CD4-positive, CD25-positive, alpha-beta regulatory T cell (primary cell): ENCODE results near the gene SULT4A1. TPM values are rescaled to one million over a fixed set of nuclear protein-coding genes. Genes with fewer than 3 reads are reported as not detected.
A peak's percentile ranks its signal among the peaks of the same experiment; 100 is the strongest.
"Not testable (repeated sequence)": the region's sequence is repeated elsewhere in the genome, so short reads cannot be mapped to it uniquely, and the experiment has no call there.

Experiments
- ATAC-seq, 2 donors: fragments of 150-1000 bp; cut with Tn5 transposase; one replicate each; pipeline ENCODE4 v1.10.0; 2021; ENCODE audit warnings: low read depth in 2 of 2, moderate number of reproducible peaks in 2 of 2, moderate library complexity in 1 of 2
- DNase-seq, 3 donors: peaks; one replicate each; pipeline versions ENCODE4 v3.0.0 to v3.0.0-alpha.2; 2012 to 2022; ENCODE audit warnings: mixed read lengths in 1 of 3
- H3K27ac ChIP-seq: one replicate; pipeline ENCODE4 v1.7.0; 2013; ENCODE audit warnings: mild to moderate bottlenecking, low read length; ENCODE audit not compliant: insufficient read depth, poor library complexity, severe bottlenecking
- H3K27me3 ChIP-seq: one replicate; pipeline ENCODE4 v1.7.0; 2013; ENCODE audit warnings: low read length; ENCODE audit not compliant: control insufficient read depth, insufficient read depth
- H3K36me3 ChIP-seq: one replicate; pipeline ENCODE4 v1.7.0; 2013; ENCODE audit warnings: mild to moderate bottlenecking, low read length, moderate library complexity; ENCODE audit not compliant: control insufficient read depth, insufficient read depth
- H3K4me1 ChIP-seq: 2 replicates; pipeline ENCODE4 v1.7.0; 2013; ENCODE audit warnings: mild to moderate bottlenecking, low read length; ENCODE audit not compliant: insufficient read depth, control insufficient read depth, poor library complexity, severe bottlenecking
- H3K4me3 ChIP-seq: one replicate; pipeline ENCODE4 v1.7.0; 2013; ENCODE audit warnings: low read depth, mild to moderate bottlenecking, low read length, moderate library complexity
- H3K9me3 ChIP-seq, 2 experiments: 1 replicate in 1 of 2; 2 replicates in 1 of 2; pipeline ENCODE4 v1.7.0; 2013; ENCODE audit warnings: low read length in 2 of 2, mild to moderate bottlenecking in 1 of 2, moderate library complexity in 1 of 2; ENCODE audit not compliant: control insufficient read depth in 2 of 2
- H3K27ac Mint-ChIP-seq, 3 donors: one replicate each; pipeline ENCODE4 v1.8.0; 2020 to 2022; ENCODE audit warnings: mild to moderate bottlenecking in 3 of 3, mixed read lengths in 3 of 3, moderate library complexity in 2 of 3
- H3K27me3 Mint-ChIP-seq: one replicate; pipeline ENCODE4 v1.8.0; 2022; ENCODE audit warnings: mild to moderate bottlenecking, mixed read lengths
- H3K36me3 Mint-ChIP-seq: one replicate; pipeline ENCODE4 v1.8.0; 2020; ENCODE audit warnings: mixed read lengths
- H3K4me1 Mint-ChIP-seq, 4 donors: one replicate each; pipeline ENCODE4 v1.8.0; 2020 to 2022; ENCODE audit warnings: mixed read lengths in 4 of 4, mild to moderate bottlenecking in 1 of 4
- H3K4me3 Mint-ChIP-seq, 4 donors: one replicate each; pipeline ENCODE4 v1.8.0; 2020 to 2022; ENCODE audit warnings: mild to moderate bottlenecking in 4 of 4, mixed read lengths in 4 of 4, moderate library complexity in 3 of 4
- H3K9me3 Mint-ChIP-seq, 7 donors: one replicate each; pipeline ENCODE4 v1.8.0; 2020 to 2022; ENCODE audit warnings: mixed read lengths in 7 of 7, mild to moderate bottlenecking in 3 of 7, moderate library complexity in 2 of 7
- polyA plus RNA-seq, 4 donors: library from polyadenylated mRNA; unstranded; fragments of 300-500 nt; fragmentation: Illumina TruSeq; gene quantifications; one replicate each; pipeline ENCODE4 v1.2.3, GENCODE V29; 2021
- total RNA-seq: library from RNA; stranded (reverse); gene quantifications from one replicate; pipeline ENCODE4 v1.2.3, GENCODE V29; 2022

The SULT4A1 gene, protein sequence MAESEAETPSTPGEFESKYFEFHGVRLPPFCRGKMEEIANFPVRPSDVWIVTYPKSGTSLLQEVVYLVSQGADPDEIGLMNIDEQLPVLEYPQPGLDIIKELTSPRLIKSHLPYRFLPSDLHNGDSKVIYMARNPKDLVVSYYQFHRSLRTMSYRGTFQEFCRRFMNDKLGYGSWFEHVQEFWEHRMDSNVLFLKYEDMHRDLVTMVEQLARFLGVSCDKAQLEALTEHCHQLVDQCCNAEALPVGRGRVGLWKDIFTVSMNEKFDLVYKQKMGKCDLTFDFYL
- not detected for total RNA-seq
- not detected for polyA plus RNA-seq

DNA sequence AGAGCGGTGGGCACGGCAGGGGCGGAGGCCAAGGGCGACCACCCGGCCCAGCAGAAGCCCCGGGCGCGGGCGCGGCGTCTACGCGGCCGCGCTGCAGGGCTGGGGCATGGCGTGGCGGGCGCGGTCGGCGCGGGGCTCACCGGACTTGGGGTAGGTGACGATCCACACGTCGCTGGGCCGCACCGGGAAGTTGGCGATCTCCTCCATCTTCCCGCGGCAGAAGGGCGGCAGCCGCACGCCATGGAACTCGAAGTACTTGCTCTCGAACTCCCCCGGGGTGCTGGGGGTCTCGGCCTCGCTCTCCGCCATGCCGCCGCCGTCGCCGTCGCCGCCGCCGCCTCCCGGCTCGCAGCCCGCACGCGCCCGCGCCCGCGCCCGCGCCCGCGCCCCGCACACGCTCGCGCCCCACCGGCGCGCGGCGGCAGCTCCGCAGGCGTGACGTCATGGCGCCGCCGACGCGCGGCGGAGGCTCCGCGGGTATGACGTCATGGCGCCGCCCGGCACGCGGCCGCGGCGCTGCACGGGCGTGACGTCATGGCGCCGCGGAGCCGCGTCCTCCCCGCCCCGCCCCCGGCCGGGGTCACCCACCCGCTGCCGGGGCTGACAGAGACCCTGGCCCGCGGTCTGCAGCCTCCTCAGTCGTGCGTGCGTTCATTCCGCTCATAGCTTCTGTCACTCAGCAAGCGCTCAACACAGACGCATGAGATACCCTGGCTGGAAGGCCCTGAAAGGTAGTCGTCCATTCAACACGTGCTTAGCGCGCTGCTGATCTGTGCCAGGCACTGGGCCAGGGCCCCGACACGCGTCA lies at the start of gene SULT4A1:
Gene SULT4A1, minus strand, starts transcription at position 440 of the 808 bp plus-strand sequence. Its CDS starts 131 bp downstream, at position 309.
- Histone ChIP-seq H3K4me3 (no peak within 1 kb of the TSS), H3K27me3 (peaks cover 20% of the 10 kb centered on the region), H3K4me1 (no peaks in the 10 kb centered on the region), H3K9me3 (peaks cover 0 to 2% of the 10 kb centered on the region in 2 experiments), H3K36me3 (no peaks in the 10 kb centered on the region), H3K27ac (no peak within 1 kb of the TSS)
- DNase-seq (no peak), ATAC-seq (no peak)
- no peaks in the 10 kb centered on the region for H3K36me3 Mint-ChIP-seq
- peak within 1 kb of the TSS in 3 of 4 donors; percentile 48 to 84 (median 62) for H3K4me3 Mint-ChIP-seq
- H3K4me1 Mint-ChIP-seq: peaks cover 0 to 4% (median 0%) of the 10 kb centered on the region in 4 donors
- no peak within 1 kb of the TSS for H3K27ac Mint-ChIP-seq
- peaks cover 55% of the 10 kb centered on the region for H3K27me3 Mint-ChIP-seq
- H3K9me3 Mint-ChIP-seq: peaks cover 0 to 5% (median 0%) of the 10 kb centered on the region in 7 donors

DNA sequence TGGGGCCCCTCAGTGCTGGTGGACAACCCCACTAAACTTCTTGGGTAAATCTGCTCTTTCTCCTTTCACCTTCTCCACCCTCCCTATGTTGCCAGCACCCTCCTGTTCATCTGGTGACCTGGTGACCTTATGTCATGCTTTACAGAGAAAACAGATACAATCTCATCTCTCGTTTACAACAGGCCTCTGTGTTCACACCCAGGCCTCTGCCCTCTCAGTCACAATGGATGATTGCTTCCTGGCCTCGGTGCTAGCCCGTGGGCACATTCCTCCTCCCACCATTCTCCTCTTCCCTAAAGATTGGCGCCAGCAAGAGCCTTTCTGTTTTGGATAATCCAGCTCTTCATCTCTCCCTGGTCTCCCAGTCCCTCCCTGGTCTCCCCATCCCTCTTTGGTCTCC lies 49.0 kb upstream of the SULT4A1 start:
- no peaks in the 10 kb centered on the region for H3K4me1 ChIP-seq
- Mint-ChIP-seq H3K9me3 (peaks cover 0 to 2% (median 0%) of the 10 kb centered on the region in 7 donors), H3K36me3 (no peaks in the 10 kb centered on the region)

DNA sequence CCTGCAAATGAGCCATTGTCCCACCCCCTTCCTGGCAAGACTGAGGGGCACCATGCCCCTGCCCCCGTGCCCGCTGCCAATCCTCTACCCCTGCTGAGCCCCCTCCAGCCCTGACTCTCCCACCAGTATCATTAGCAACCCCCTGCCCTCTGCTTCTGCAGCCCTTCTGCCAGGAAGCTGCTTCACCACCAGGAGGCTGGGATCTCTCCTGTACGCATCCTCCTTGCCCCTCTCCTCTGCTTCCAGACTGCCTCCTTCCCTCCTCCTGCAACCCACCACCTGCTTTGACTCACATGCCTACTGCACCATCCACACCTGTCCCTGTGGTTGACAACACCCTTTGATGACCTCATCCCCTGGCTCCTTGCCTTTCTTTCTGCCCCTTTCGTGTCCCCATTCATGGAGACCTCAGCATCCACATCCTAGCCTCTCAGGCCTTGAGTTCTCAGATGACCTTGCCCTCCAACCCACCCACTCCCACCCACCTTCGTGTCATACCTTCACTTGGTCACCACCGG lies 47.9 kb upstream of the SULT4A1 start:
- Histone ChIP-seq H3K4me1 (no peaks in the 10 kb centered on the region), H3K4me3 (no peak overlapping the region), H3K27me3 (no peaks in the 10 kb centered on the region), H3K27ac (no peak overlapping the region), H3K36me3 (no peaks in the 10 kb centered on the region), H3K9me3 (no peaks in the 10 kb centered on the region)
- no peak for ATAC-seq
- Mint-ChIP-seq H3K9me3 (peaks cover 0 to 2% (median 0%) of the 10 kb centered on the region in 7 donors), H3K4me1 (no peaks in the 10 kb centered on the region), H3K27me3 (peaks cover 20% of the 10 kb centered on the region), H3K27ac (no peak overlapping the region), H3K36me3 (no peaks in the 10 kb centered on the region), H3K4me3 (no peak overlapping the region)
- DNase-seq: no peak

More for the DNA sequence above, 49.0 kb upstream of the SULT4A1 start:
- no peak overlapping the region for H3K27ac Mint-ChIP-seq
- Histone ChIP-seq H3K27me3 (no peaks in the 10 kb centered on the region), H3K27ac (no peak overlapping the region), H3K9me3 (no peaks in the 10 kb centered on the region), H3K36me3 (no peaks in the 10 kb centered on the region), H3K4me3 (no peak overlapping the region)
- no peaks in the 10 kb centered on the region for H3K4me1 Mint-ChIP-seq
- ATAC-seq (no peak), DNase-seq (no peak)
- H3K27me3 Mint-ChIP-seq: peaks cover 10% of the 10 kb centered on the region
- H3K4me3 Mint-ChIP-seq: no peak overlapping the region

DNA sequence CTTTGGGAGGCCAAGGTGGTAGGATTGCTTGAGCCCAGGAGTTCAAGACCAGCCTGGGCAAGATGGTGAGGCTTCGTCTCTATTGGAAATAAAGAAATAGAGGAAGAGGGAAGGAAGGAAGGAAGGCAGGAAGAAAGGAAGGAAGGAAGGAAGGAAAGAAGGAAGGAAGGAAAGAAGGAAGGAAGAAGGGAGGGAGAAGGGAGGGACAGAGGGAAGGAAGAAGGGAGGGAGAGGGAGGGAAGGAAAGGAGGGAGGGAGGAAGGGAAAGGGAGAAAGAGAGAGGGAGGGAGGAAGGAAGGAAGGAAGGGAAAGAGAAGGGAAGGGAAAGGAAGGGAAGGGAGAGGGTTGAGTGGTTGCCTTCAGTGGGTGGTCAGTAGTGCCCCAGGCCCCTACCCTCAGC lies 47.4 kb upstream of the SULT4A1 start:
- no peaks in the 10 kb centered on the region for H3K4me1 Mint-ChIP-seq
- H3K27me3 Mint-ChIP-seq: peaks cover 20% of the 10 kb centered on the region
- H3K27ac ChIP-seq: no peak overlapping the region
- H3K27me3 ChIP-seq: no peaks in the 10 kb centered on the region
- H3K27ac Mint-ChIP-seq: no peak overlapping the region
- H3K9me3 Mint-ChIP-seq: peaks cover 0 to 2% (median 0%) of the 10 kb centered on the region in 7 donors
- H3K9me3 ChIP-seq: no peaks in the 10 kb centered on the region
- no peak for ATAC-seq
- H3K4me3 ChIP-seq: no peak overlapping the region
- H3K4me1 ChIP-seq: no peaks in the 10 kb centered on the region
- no peak overlapping the region for H3K4me3 Mint-ChIP-seq
- H3K36me3 ChIP-seq: no peaks in the 10 kb centered on the region
- no peak for DNase-seq
- H3K36me3 Mint-ChIP-seq: no peaks in the 10 kb centered on the region

DNA sequence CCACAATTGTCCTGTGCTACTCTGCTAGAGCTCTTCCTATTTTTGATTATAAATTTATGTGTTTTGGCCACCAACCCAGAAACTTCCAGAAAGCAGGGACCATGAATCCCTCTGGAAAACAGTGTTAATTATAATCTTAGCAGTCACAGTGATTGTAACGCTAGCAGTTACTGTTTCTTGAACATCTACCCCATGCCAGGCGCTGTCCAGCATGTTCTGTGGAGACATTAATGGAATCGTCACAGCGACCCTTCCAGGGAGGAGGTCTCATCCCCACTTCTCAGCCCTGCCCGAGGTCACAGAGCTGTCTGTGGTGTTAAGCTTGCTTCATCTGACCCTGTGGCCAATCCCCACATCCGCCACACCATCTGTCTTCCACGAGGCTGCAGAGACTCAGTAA lies 43.4 kb upstream of the SULT4A1 start:
- Mint-ChIP-seq H3K36me3 (no peaks in the 10 kb centered on the region), H3K4me3 (no peak overlapping the region), H3K27me3 (peaks cover 27% of the 10 kb centered on the region), H3K27ac (peak overlapping the region in 1 of 3 donors; percentile 32), H3K4me1 (no peaks in the 10 kb centered on the region), H3K9me3 (peaks cover 0 to 2% (median 0%) of the 10 kb centered on the region in 7 donors)
- ATAC-seq (no peak), DNase-seq (no peak)
- H3K27me3 ChIP-seq: no peaks in the 10 kb centered on the region
- no peaks in the 10 kb centered on the region for H3K4me1 ChIP-seq
- H3K4me3 ChIP-seq: no peak overlapping the region
- H3K9me3 ChIP-seq: no peaks in the 10 kb centered on the region
- H3K36me3 ChIP-seq: no peaks in the 10 kb centered on the region
- H3K27ac ChIP-seq: no peak overlapping the region

DNA sequence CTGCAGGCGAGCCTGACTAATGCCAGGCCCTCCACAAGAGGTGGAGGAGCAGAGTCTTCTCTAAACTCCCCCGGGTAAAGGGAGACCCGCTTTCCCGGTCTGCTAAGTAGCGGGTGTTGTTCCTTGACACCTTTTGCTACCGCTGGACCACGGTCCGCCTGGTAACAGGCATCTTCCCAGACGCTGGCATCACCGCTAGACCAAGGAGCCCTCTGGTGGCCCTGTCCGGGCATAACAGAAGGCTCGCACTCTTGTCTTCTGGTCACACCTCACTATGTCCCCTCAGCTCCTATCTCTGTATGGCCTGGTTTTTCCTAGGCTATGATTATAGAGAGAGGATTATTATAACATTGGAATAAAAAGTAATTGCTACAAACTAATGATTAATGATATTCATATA lies 42.1 kb upstream of the SULT4A1 start:
- not testable (repeated sequence) for H3K9me3 ChIP-seq, H3K4me3 ChIP-seq, H3K27me3 ChIP-seq, H3K4me3 Mint-ChIP-seq, H3K4me1 ChIP-seq, H3K36me3 ChIP-seq, H3K4me1 Mint-ChIP-seq, ATAC-seq, H3K9me3 Mint-ChIP-seq, H3K36me3 Mint-ChIP-seq, H3K27ac ChIP-seq
- DNase-seq: peak in 1 of 3 donors; percentile 16
- Mint-ChIP-seq H3K27ac (peak overlapping the region in 1 of 3 donors; percentile 75), H3K27me3 (peaks cover 24% of the 10 kb centered on the region)

DNA sequence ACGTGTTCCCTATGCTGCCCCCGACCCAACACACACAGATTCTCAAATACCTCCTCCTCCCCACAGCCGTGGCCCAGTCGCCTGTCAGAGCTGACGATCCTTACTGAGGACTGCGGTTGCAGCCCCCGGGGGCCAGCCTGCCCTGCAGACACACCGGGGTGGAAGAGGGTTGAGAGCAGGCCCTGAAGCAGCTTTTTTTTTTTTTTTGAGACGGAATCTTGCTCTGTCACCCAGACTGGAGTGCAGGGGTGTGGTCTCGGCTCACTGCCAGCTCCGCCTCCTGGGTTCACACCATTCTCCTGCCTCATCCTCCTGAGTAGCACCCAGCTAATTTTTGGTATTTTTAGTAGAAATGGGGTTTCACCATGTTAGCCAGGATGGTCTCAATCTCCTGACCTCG lies 40.7 kb upstream of the SULT4A1 start:
- not testable (repeated sequence) for H3K36me3 ChIP-seq, H3K27ac Mint-ChIP-seq, H3K4me3 Mint-ChIP-seq, H3K27ac ChIP-seq, H3K4me1 Mint-ChIP-seq, H3K9me3 Mint-ChIP-seq, H3K4me1 ChIP-seq, H3K4me3 ChIP-seq, DNase-seq, H3K27me3 ChIP-seq, ATAC-seq, H3K36me3 Mint-ChIP-seq, H3K9me3 ChIP-seq
- H3K27me3 Mint-ChIP-seq: peaks cover 31% of the 10 kb centered on the region
